Middle frontal gyrus (tissue), 1 donor: ENCODE measurements around the gene ACO2.
"Not testable (repeated sequence)": the region's sequence is repeated elsewhere in the genome, so short reads cannot be mapped to it uniquely, and the experiment has no call there.

Experiments
- DNase-seq: peaks from one replicate; pipeline ENCODE4 v3.0.0-alpha.2; 2015; ENCODE audit warnings: low spot score; ENCODE audit errors: extremely low spot score

The ACO2 gene

DNA sequence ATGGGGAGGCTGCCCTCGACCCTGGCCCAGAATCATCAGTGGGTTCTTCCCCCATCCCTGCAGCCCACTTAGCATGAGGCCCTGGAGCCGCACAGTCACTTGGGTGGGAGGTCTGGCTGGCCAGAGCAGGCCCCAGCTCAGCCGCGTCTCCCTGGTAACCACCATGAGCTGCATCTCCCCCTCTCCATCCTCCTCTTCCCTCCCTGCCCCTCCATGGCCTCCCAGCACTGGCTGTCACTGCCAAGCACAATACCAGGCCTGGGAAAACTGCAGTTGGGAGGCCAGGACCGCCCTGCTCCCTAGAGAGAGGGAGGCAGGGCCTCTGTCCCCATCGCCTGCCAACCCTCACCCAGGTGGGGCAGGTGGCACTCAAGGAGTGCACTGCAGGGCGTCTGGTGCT, 99.9 kb downstream of the ACO2 start:
- no peak for DNase-seq

- no peak for DNase-seq
Observed at GRCh38 chr22:41570221-41570620, 101.3 kb downstream of the ACO2 start.

DNA sequence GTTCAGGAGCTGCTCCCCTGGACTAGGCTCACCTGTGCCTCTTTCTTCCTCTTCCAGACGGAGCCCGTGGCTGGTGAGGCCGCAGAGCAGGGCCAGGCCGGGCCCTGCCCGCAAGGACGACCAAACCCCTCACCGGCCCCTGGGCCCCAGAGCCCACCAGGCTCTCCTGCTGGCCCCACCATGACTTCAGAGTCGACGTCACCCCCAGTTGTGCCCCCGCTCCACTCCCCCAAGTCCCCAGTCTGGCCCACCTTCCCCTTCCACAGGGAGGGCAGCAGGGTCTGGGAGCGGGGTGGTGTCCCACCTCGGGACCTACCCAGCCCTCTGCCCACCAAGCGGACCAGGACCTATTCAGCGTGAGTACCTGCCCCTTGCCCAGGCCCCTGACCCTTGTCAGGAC, 102.9 kb downstream of the ACO2 start:
- no peak for DNase-seq

GRCh38 chr22:41572305-41572704, 103.4 kb downstream of the ACO2 start:
- not testable (repeated sequence) for DNase-seq

DNA sequence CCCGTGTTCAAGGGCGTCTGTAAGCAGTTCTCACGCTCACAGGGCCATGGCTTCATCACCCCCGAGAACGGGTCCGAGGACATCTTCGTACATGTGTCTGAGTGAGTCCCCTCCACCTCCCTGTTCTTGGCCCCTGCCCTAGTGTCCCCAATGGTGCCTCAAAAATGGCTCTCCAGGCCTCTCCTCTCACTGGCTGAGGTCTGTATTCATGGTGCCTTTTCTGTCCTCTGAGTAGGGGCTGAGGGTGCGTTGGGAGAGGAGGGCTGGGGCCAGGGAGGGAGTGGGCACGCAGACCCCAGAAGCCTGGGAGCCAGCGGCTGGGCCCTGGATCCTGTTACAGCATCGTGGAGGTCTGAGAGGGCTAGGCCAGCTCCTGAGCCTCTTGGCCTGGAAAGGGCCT, 104.8 kb downstream of the ACO2 start:
- no peak for DNase-seq

DNA sequence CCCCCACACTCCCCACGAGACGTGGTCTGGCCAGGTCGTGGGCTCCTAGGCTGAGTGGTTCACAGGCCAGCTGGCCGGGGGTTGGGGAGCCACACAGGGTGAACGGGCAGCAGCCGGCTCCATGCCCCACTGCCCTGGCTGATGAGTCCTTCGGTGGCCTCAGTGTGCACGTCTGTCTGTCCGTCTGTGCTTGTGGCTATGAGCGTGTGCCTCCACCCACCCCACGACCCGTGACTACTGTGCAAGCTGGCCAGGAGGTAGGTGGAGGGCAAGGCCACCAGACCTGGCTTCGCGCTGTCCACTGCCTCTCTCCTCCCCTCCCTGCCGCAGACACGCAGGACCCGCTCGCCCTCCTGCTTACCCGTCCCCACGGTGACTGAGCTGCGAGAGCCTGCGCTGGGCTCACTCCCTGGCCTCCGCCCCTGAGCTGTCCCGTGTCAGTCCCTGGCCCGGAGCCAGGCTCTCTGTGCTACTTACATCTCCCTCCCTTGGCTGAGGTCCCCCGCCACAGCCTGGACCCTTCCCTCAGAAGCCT, 106.0 kb downstream of the ACO2 start:
- no peak for DNase-seq

DNA sequence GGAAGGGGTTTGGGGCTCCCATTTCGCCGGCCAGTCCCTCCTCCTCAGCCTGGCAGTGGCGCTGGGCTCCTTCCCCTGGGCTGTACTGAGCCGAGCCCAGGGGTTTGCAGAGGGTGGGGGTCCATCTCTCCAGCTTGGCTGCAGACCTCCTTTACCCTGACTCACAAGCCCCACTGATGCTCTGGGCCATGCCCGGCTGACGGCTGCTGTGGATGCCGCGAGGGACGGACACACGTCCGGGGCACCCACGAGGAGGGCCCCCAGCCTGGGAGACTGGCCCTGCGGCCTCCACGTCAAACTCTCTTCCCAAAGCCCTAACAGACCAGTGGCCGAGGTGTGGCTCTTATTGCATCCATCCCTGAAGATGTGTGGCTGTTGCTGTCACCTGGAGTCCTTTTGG, 106.6 kb downstream of the ACO2 start:
- no peak for DNase-seq

- DNase-seq, result no peak
Observed at GRCh38 chr22:41576877-41577276, 108.0 kb downstream of the ACO2 start.

DNA sequence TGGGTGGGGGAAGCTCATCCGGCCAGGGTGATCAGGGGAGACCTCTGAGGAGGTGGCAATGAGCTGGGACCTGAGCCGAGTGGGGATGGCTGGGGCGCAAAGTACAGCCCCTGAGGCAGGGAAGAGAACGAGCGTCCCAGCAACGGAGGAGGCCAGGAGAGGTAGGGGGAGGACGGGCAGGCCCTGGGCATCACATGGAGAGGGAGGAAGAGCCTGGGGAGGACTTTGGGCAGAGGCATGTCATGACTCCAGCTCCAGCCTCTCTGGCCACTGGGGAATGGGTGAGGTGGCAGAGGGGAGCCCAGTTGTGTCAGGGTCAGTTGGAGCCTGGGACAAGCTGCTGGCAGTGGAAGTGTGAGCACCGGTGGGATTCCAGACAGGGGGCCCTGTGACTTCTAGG, 109.2 kb downstream of the ACO2 start:
- DNase-seq, result no peak
